HFFc6 (cell line): ENCODE data around the gene TBK1. TPM values are rescaled to one million over a fixed set of nuclear protein-coding genes. Genes with fewer than 3 reads are reported as not detected.

Experiments used
- DNase-seq: peaks from one replicate; pipeline ENCODE4 v3.0.0-alpha.2; 2018
- H3K27ac Mint-ChIP-seq: 2 replicates; pipeline ENCODE4 v1.8.0; 2020; ENCODE audit warnings: mild to moderate bottlenecking, mixed read lengths
- H3K27me3 Mint-ChIP-seq: 2 replicates; pipeline ENCODE4 v1.8.0; 2021; ENCODE audit warnings: mild to moderate bottlenecking, moderate library complexity, mixed read lengths; ENCODE audit not compliant: insufficient read depth
- H3K36me3 Mint-ChIP-seq: 2 replicates; pipeline ENCODE4 v1.8.0; 2021; ENCODE audit warnings: low read depth, mixed read lengths
- H3K4me1 Mint-ChIP-seq: 2 replicates; pipeline ENCODE4 v1.8.0; 2020; ENCODE audit warnings: low read depth, mixed read lengths
- H3K4me3 Mint-ChIP-seq: 2 replicates; pipeline ENCODE4 v1.8.0; 2020; ENCODE audit warnings: mild to moderate bottlenecking, moderate library complexity, mixed read lengths
- H3K9me3 Mint-ChIP-seq: 2 replicates; pipeline ENCODE4 v1.8.0; 2020; ENCODE audit warnings: mild to moderate bottlenecking, mixed read lengths
- total RNA-seq, 6 experiments: library from RNA; stranded (reverse); fragmentation: NEBNext Ultra II Directional; extraction: Animal tissue kit (Norgen Biotek cat#: 25700); gene quantifications; 2 replicates in 1 of 6; 3 replicates in 5 of 6; pipeline ENCODE4 v1.2.3, GENCODE V29; 2021
- TF ChIP-seq, protein P1 (sequence below): fragments of 200-600 bp; sonication (generic); IDR thresholded peaks from 2 replicates; pipeline ENCODE4 v1.5.0; 2021; ENCODE audit warnings: antibody characterized with exemption, mild to moderate bottlenecking

TBK1 gene
- total RNA-seq, 6 experiments from 2014 or later = 20.2 to 23.8 (median 21.0) TPM

DNA sequence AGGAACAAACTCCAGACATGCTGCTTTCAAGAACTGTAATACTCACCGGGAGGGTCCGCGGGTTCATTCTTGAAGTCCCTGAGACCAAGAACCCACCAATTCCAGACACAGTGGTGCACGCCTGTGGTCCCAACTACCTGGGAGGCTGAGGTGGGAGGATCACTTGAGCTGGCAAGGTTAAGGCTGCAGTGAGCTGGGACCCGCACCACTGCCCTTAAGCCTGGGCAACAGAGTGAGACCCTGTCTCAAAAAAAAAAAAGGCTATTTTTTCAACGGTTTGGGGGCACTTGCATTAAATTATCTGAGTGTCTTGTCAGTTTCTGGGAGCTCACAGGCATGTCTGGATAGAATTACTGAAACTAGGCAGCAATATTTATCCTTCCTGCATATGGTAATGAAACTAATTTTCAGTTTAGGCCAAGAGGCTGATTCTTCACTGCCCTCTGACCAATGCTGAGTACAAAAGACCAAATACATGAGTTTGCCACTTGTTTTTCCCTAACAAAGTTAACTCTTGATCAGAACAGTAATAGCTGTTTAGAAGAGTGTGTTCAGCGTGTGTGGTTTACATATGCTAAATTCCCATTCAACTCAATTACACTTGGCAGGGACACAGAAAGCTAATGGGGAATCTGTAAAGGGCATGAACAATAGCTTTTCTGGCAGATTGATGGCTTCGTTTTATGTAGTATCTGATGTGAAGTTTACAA, 92.6 kb downstream of the TBK1 start:
- DNase-seq = no peak
- TF ChIP-seq, protein P1, sequence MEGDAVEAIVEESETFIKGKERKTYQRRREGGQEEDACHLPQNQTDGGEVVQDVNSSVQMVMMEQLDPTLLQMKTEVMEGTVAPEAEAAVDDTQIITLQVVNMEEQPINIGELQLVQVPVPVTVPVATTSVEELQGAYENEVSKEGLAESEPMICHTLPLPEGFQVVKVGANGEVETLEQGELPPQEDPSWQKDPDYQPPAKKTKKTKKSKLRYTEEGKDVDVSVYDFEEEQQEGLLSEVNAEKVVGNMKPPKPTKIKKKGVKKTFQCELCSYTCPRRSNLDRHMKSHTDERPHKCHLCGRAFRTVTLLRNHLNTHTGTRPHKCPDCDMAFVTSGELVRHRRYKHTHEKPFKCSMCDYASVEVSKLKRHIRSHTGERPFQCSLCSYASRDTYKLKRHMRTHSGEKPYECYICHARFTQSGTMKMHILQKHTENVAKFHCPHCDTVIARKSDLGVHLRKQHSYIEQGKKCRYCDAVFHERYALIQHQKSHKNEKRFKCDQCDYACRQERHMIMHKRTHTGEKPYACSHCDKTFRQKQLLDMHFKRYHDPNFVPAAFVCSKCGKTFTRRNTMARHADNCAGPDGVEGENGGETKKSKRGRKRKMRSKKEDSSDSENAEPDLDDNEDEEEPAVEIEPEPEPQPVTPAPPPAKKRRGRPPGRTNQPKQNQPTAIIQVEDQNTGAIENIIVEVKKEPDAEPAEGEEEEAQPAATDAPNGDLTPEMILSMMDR = no peak
- H3K9me3 Mint-ChIP-seq = 0 out of 2 replicates have a peak, but pooled peaks cover 6% of the 10 kb centered on the region
- H3K4me1 Mint-ChIP-seq = peaks cover 9% of the 10 kb centered on the region
- no peak overlapping the region for H3K27ac Mint-ChIP-seq
- peaks cover 11% of the 10 kb centered on the region for H3K27me3 Mint-ChIP-seq
- no peak overlapping the region for H3K4me3 Mint-ChIP-seq
- no peaks in the 10 kb centered on the region for H3K36me3 Mint-ChIP-seq

GRCh38 chr12:64545081-64545382, 93.1 kb downstream of the TBK1 start:
- Mint-ChIP-seq H3K4me3 (no peak overlapping the region), H3K4me1 (peaks cover 14% of the 10 kb centered on the region), H3K9me3 (0 out of 2 replicates have a peak, but pooled peaks cover 6% of the 10 kb centered on the region), H3K36me3 (no peaks in the 10 kb centered on the region), H3K27ac (no peak overlapping the region), H3K27me3 (peaks cover 11% of the 10 kb centered on the region)
- TF ChIP-seq, protein P1 = no peak
- DNase-seq = no peak

DNA sequence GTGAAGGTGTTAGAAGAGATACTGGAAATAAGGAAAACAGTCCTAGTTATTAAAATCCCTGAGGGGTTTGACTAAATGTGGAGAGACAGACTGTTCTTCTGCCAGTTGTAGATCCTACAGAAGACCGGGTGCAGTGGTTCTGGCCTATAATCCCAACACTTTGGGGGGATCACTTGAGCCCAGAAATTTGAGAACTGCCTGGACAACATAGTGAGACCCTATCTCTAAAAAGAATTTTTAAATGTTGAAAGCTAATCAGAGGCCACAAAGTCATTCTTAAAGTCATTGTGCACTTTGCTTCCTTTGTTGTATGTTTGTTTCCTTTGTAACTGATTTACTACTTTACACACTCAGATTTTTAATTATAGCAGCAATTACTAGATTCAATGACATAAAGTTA, 97.2 kb downstream of the TBK1 start:
- TF ChIP-seq, protein P1 = no peak
- Mint-ChIP-seq H3K27me3 (peaks cover 8% of the 10 kb centered on the region), H3K36me3 (no peaks in the 10 kb centered on the region), H3K4me3 (no peak overlapping the region), H3K27ac (no peak overlapping the region), H3K9me3 (0 out of 2 replicates have a peak, but pooled peaks cover 1% of the 10 kb centered on the region), H3K4me1 (peaks cover 13% of the 10 kb centered on the region)
- no peak for DNase-seq

DNA sequence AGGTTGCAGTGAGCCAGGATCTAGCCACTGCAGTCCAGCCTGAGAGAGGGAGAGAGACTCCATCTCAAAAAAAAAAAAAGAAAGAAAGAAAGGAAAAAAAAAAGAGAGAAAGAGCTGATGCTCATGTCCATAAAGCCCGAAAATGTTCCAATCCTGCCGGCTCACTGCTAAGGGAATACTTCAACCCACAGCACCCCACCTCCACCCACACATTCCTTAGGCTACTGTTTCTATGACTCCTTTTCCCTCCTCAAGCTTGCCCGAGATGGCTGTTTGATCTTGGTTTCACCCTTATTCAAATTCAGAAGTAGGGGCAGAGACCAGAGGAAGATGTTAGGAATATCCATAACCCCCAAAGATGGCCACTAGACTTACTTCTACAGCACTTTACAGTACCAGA, 98.8 kb downstream of the TBK1 start:
- Mint-ChIP-seq H3K36me3 (no peaks in the 10 kb centered on the region), H3K4me1 (peaks cover 13% of the 10 kb centered on the region), H3K4me3 (no peak overlapping the region), H3K27me3 (peaks cover 8% of the 10 kb centered on the region), H3K27ac (no peak overlapping the region), H3K9me3 (no peaks in the 10 kb centered on the region)
- TF ChIP-seq, protein P1 = no peak
- no peak for DNase-seq

DNA sequence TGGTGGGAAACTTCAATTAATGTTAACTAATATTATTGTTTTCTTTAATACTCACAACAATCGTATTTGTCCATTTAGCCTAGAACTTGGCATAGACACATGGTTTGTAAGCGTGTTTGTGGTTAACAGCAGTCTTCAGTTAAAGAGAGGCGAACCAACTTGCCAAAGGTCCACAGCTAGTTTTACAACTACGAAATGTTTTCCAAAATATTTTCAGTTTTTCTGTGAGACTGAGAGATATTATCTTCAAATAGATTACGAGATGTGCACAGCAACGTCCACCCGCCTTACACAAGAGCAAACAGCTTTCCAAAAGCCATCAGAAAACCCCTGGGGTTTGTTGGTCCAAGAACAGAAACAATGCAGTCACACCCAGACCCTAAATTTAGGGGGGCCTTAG, 99.8 kb downstream of the TBK1 start:
- Mint-ChIP-seq H3K27me3 (peaks cover 8% of the 10 kb centered on the region), H3K36me3 (no peaks in the 10 kb centered on the region), H3K27ac (no peak overlapping the region), H3K9me3 (no peaks in the 10 kb centered on the region), H3K4me3 (no peak overlapping the region), H3K4me1 (peaks cover 13% of the 10 kb centered on the region)
- DNase-seq = no peak
- TF ChIP-seq, protein P1 = no peak

Other genes starting within 250 kb of the TBK1 start
- 1 to 10 TPM; 3.7 to 5.8 (median 5.0) TPM for gene KICS2, start 229.8 kb upstream of the TBK1 start, total RNA-seq
- not detected for gene C12orf56, start 61.4 kb upstream of the TBK1 start, total RNA-seq
- gene XPOT, start 47.7 kb upstream of the TBK1 start, total RNA-seq = 10 to 100 TPM; 78.1 to 97.9 (median 84.7) TPM
- 10 to 100 TPM; 16.9 to 23.3 (median 20.6) TPM for gene RASSF3, start 158.4 kb downstream of the TBK1 start, total RNA-seq